Aorta (tissue), 5 donors: ENCODE data around the gene PRICKLE2. TPM values are rescaled to one million over a fixed set of nuclear protein-coding genes. Genes with fewer than 3 reads are reported as not detected.

ENCODE experiments used
- ATAC-seq: fragments of 200-7000 bp; cut with Tn5 transposase; one replicate; pipeline ENCODE4 v1.9.1; 2022; ENCODE audit warnings: moderate library complexity; ENCODE audit not compliant: low FRiP score
- DNase-seq, 2 donors: peaks; one replicate each; pipeline ENCODE4 v3.0.0-alpha.2; 2020
- H3K27ac ChIP-seq, 2 donors: one replicate each; pipeline ENCODE4 v1.5.1; 2013; ENCODE audit warnings: low read length in 2 of 2, mild to moderate bottlenecking in 2 of 2, moderate library complexity in 2 of 2, control low read depth in 1 of 2, inconsistent platforms in 1 of 2, low read depth in 1 of 2
- H3K27me3 ChIP-seq, 2 donors: one replicate each; pipeline ENCODE4 v1.6.1; 2013; ENCODE audit warnings: control low read depth in 1 of 2, low read length in 1 of 2, mild to moderate bottlenecking in 1 of 2, moderate library complexity in 1 of 2; ENCODE audit not compliant: insufficient read depth in 2 of 2, control insufficient read depth in 1 of 2
- H3K36me3 ChIP-seq, 2 donors: one replicate each; pipeline ENCODE4 v1.6.1; 2013; ENCODE audit warnings: control low read depth in 1 of 2, low read length in 1 of 2, mild to moderate bottlenecking in 1 of 2; ENCODE audit not compliant: insufficient read depth in 2 of 2, control insufficient read depth in 1 of 2
- H3K4me1 ChIP-seq, 2 donors: one replicate each; pipeline ENCODE4 v1.6.1; 2013; ENCODE audit warnings: low read length in 2 of 2, control low read depth in 1 of 2, mild to moderate bottlenecking in 1 of 2, moderate library complexity in 1 of 2; ENCODE audit not compliant: insufficient read depth in 2 of 2, control insufficient read depth in 1 of 2
- H3K4me3 ChIP-seq, 2 donors: one replicate each; pipeline ENCODE4 v1.5.1; 2013; ENCODE audit warnings: low read length in 2 of 2, control low read depth in 1 of 2, mild to moderate bottlenecking in 1 of 2
- H3K9me3 ChIP-seq: one replicate; pipeline ENCODE4 v1.6.1; 2013; ENCODE audit warnings: mild to moderate bottlenecking, low read length; ENCODE audit not compliant: control insufficient read depth
- whole genome bisulfite sequencing, 2 donors: extraction: QIAGEN DNeasy Blood & Tissue Kit; methylation state at CpG; one replicate each; pipeline ENCODE4 v1.1.7; 2013; 5-methylcytosine and 5-hydroxymethylcytosine counted together
- intact Hi-C, 2 donors: fragments of 100-400 bp; cut with DNase I; formaldehyde crosslinking; loops; one replicate each; pipeline versions ENCODE4 v1.14.2 to v1.15.0; 2022
- polyA plus RNA-seq, 2 donors: library from polyadenylated mRNA; stranded (reverse); fragments of 200-250 nt; gene quantifications; one replicate each; pipeline ENCODE4 v1.2.3, GENCODE V29; 2013
- total RNA-seq, 2 donors: library from RNA; stranded (reverse); fragmentation: NEBNext Ultra II Directional; extraction: Animal tissue kit (Norgen Biotek cat#: 25700); gene quantifications; one replicate each; pipeline ENCODE4 v1.2.1, GENCODE V29; 2021
- donor health status: healthy with polysubstance abuse.
- donor health status: Bipolar disorder and iron deficiency.
- donor health status: DM: no; HTN: no; CAD: no.
- donor health status: DM: no; HTN: no; CAD: no.
- donor health status: DM: yes; HTN: yes; CAD: no.

The PRICKLE2 gene
- total and polyA plus RNA-seq, 4 donors: 2.1 to 42.1 (median 13.9) TPM

GRCh38 chr3:64257100-64257755 lies 32.0 kb upstream of the PRICKLE2 start:
- intact Hi-C loops: no loop called here
- ATAC-seq: no peak

GRCh38 chr3:64255741-64256340 lies 30.6 kb upstream of the PRICKLE2 start:
- no peak for DNase-seq
- Histone ChIP-seq H3K27me3 (no peaks in the 10 kb centered on the region), H3K4me1 (peaks cover 3 to 13% of the 10 kb centered on the region in 2 donors), H3K27ac (no peak overlapping the region), H3K4me3 (no peak overlapping the region), H3K36me3 (peaks cover 0 to 2% of the 10 kb centered on the region in 2 donors), H3K9me3 (no peaks in the 10 kb centered on the region)
- 90 to 92% methylated on average over 5 of the region's 5 CpGs for WGBS, 2 donors
- intact Hi-C loops: no loop called here
- no peak for ATAC-seq

More at GRCh38 chr3:64257100-64257755, 32.0 kb upstream of the PRICKLE2 start:
- Histone ChIP-seq H3K27me3 (no peaks in the 10 kb centered on the region), H3K27ac (no peak overlapping the region), H3K36me3 (peaks cover 0 to 2% of the 10 kb centered on the region in 2 donors), H3K4me3 (no peak overlapping the region), H3K9me3 (no peaks in the 10 kb centered on the region), H3K4me1 (peaks cover 3 to 17% of the 10 kb centered on the region in 2 donors)
- DNase-seq: peak in 1 of 2 donors; percentile 71

- Histone ChIP-seq H3K27me3 (no peaks in the 10 kb centered on the region), H3K9me3 (no peaks in the 10 kb centered on the region), H3K4me1 (peaks cover 3 to 6% of the 10 kb centered on the region in 2 donors), H3K36me3 (peaks cover 0 to 2% of the 10 kb centered on the region in 2 donors), H3K27ac (no peak overlapping the region), H3K4me3 (no peak overlapping the region)
- no peak for DNase-seq
- WGBS, 2 donors: 88 to 91% methylated on average over 2 of the region's 2 CpGs
- ATAC-seq: no peak
- intact Hi-C loops: no loop called here
Observed at GRCh38 chr3:64254443-64254842, 29.2 kb upstream of the PRICKLE2 start.

- H3K27me3 ChIP-seq: no peaks in the 10 kb centered on the region
- intact Hi-C loops: no loop called here
- peaks cover 3 to 6% of the 10 kb centered on the region in 2 donors for H3K4me1 ChIP-seq
- H3K36me3 ChIP-seq: peaks cover 0 to 2% of the 10 kb centered on the region in 2 donors
- H3K4me3 ChIP-seq: no peak overlapping the region
- 95 to 96% methylated on average over 6 of the region's 6 CpGs for WGBS, 2 donors
- ATAC-seq: no peak
- DNase-seq: no peak
- no peaks in the 10 kb centered on the region for H3K9me3 ChIP-seq
- H3K27ac ChIP-seq: no peak overlapping the region
Observed at GRCh38 chr3:64253689-64254088, 28.4 kb upstream of the PRICKLE2 start.

GRCh38 chr3:64251019-64251418 lies 25.8 kb upstream of the PRICKLE2 start:
- Histone ChIP-seq H3K4me3 (no peak overlapping the region), H3K36me3 (peaks cover 0 to 2% of the 10 kb centered on the region in 2 donors), H3K27me3 (no peaks in the 10 kb centered on the region), H3K9me3 (no peaks in the 10 kb centered on the region), H3K4me1 (peaks cover 0 to 6% of the 10 kb centered on the region in 2 donors), H3K27ac (no peak overlapping the region)
- WGBS, 2 donors: 96 to 97% methylated on average over 3 of the region's 3 CpGs
- no peak for ATAC-seq
- no peak for DNase-seq
- intact Hi-C loops: no loop called here

GRCh38 chr3:64247991-64248646 lies 22.9 kb upstream of the PRICKLE2 start:
- DNase-seq (no peak), ATAC-seq (no peak)
- no peaks in the 10 kb centered on the region for H3K27me3 ChIP-seq
- no peaks in the 10 kb centered on the region for H3K36me3 ChIP-seq
- H3K4me1 ChIP-seq: no peaks in the 10 kb centered on the region
- H3K4me3 ChIP-seq: no peak overlapping the region
- WGBS, 2 donors: 61 to 65% methylated on average over 4 of the region's 4 CpGs
- H3K27ac ChIP-seq: no peak overlapping the region
- H3K9me3 ChIP-seq: no peaks in the 10 kb centered on the region
- intact Hi-C loops: no loop called here

- Histone ChIP-seq H3K4me1 (peaks cover 2 to 3% of the 10 kb centered on the region in 2 donors), H3K27ac (no peak overlapping the region), H3K9me3 (no peaks in the 10 kb centered on the region), H3K27me3 (no peaks in the 10 kb centered on the region), H3K36me3 (no peaks in the 10 kb centered on the region), H3K4me3 (no peak overlapping the region)
- intact Hi-C loops: no loop called here
- 80 to 87% methylated on average over 9 of the region's 9 CpGs for WGBS, 2 donors
- DNase-seq (no peak), ATAC-seq (no peak)
Observed at GRCh38 chr3:64244011-64244942, 19.0 kb upstream of the PRICKLE2 start.

GRCh38 chr3:64242435-64242834 lies 17.2 kb upstream of the PRICKLE2 start:
- 25 to 37% methylated on average over 2 of the region's 2 CpGs for WGBS, 2 donors
- DNase-seq (peak in 1 of 2 donors; percentile 74), ATAC-seq (no peak)
- Histone ChIP-seq H3K9me3 (no peaks in the 10 kb centered on the region), H3K27me3 (no peaks in the 10 kb centered on the region), H3K36me3 (no peaks in the 10 kb centered on the region), H3K4me3 (no peak overlapping the region), H3K27ac (no peak overlapping the region), H3K4me1 (peaks cover 3 to 4% of the 10 kb centered on the region in 2 donors)
- intact Hi-C loops: no loop called here
